Neural crest cell (in vitro differentiated cells): ENCODE measurements around the gene NOX3. TPM values are rescaled to one million over a fixed set of nuclear protein-coding genes. Genes with fewer than 3 reads are reported as not detected.

Experiments used
- DNase-seq: peaks from one replicate; pipeline ENCODE4 v3.0.0; 2021; ENCODE audit warnings: low read depth, mixed read lengths, low spot score
- H3K27ac Mint-ChIP-seq: one replicate; pipeline ENCODE4 v1.8.0; 2021; ENCODE audit warnings: mild to moderate bottlenecking, mixed read lengths; ENCODE audit not compliant: unreplicated experiment
- H3K27me3 Mint-ChIP-seq: 2 replicates; pipeline ENCODE4 v1.8.0; 2021; ENCODE audit warnings: low read depth, mild to moderate bottlenecking, mixed read lengths
- H3K36me3 Mint-ChIP-seq: 2 replicates; pipeline ENCODE4 v1.8.0; 2021; ENCODE audit warnings: low read depth, mild to moderate bottlenecking, mixed read lengths
- H3K4me1 Mint-ChIP-seq: 2 replicates; pipeline ENCODE4 v1.8.0; 2021; ENCODE audit warnings: mixed read lengths
- H3K4me3 Mint-ChIP-seq: one replicate; pipeline ENCODE4 v1.8.0; 2021; ENCODE audit warnings: mild to moderate bottlenecking, mixed read lengths
- H3K9me3 Mint-ChIP-seq: 2 replicates; pipeline ENCODE4 v1.8.0; 2021; ENCODE audit warnings: mixed read lengths
- CTCF ChIP-seq: fragments of 200-600 bp; sonication (generic); conservative IDR thresholded peaks from 2 replicates; pipeline ENCODE4 v1.5.0; 2021; ENCODE audit warnings: antibody characterized with exemption, mild to moderate bottlenecking
- total RNA-seq: library from RNA; stranded (reverse); gene quantifications from 2 replicates; pipeline ENCODE4 v1.2.1, GENCODE V29; 2021

Gene NOX3
- total RNA-seq, 1 donor from 2014 or later, result not detected

GRCh38 chr6:155497273-155497672 lies 41.6 kb upstream of the NOX3 start:
- H3K36me3 Mint-ChIP-seq, result no peaks in the 10 kb centered on the region
- H3K4me1 Mint-ChIP-seq, result no peaks in the 10 kb centered on the region
- peaks cover 4% of the 10 kb centered on the region for H3K9me3 Mint-ChIP-seq
- no peak overlapping the region for H3K4me3 Mint-ChIP-seq
- H3K27ac Mint-ChIP-seq, result no peak overlapping the region
- no peaks in the 10 kb centered on the region for H3K27me3 Mint-ChIP-seq
- DNase-seq, result no peak
- no peak for TF ChIP-seq CTCF

GRCh38 chr6:155495011-155495768 lies 39.6 kb upstream of the NOX3 start:
- peaks cover 4% of the 10 kb centered on the region for H3K9me3 Mint-ChIP-seq
- H3K4me3 Mint-ChIP-seq, result no peak overlapping the region
- H3K4me1 Mint-ChIP-seq, result no peaks in the 10 kb centered on the region
- no peak for DNase-seq
- no peak for TF ChIP-seq CTCF
- no peaks in the 10 kb centered on the region for H3K27me3 Mint-ChIP-seq
- H3K27ac Mint-ChIP-seq, result no peak overlapping the region
- no peaks in the 10 kb centered on the region for H3K36me3 Mint-ChIP-seq

GRCh38 chr6:155493694-155494143 lies 38.1 kb upstream of the NOX3 start:
- Mint-ChIP-seq H3K36me3 (no peaks in the 10 kb centered on the region), H3K4me3 (no peak overlapping the region), H3K27ac (no peak overlapping the region), H3K4me1 (no peaks in the 10 kb centered on the region), H3K27me3 (no peaks in the 10 kb centered on the region), H3K9me3 (peaks cover 4% of the 10 kb centered on the region)
- no peak for TF ChIP-seq CTCF
- DNase-seq, result no peak

GRCh38 chr6:155493026-155493693 lies 37.5 kb upstream of the NOX3 start:
- DNase-seq, result no peak
- Mint-ChIP-seq H3K9me3 (peaks cover 4% of the 10 kb centered on the region), H3K4me3 (no peak overlapping the region), H3K36me3 (no peaks in the 10 kb centered on the region), H3K27ac (no peak overlapping the region), H3K4me1 (no peaks in the 10 kb centered on the region), H3K27me3 (no peaks in the 10 kb centered on the region)
- no peak for TF ChIP-seq CTCF

GRCh38 chr6:155492061-155492735 lies 36.6 kb upstream of the NOX3 start:
- no peaks in the 10 kb centered on the region for H3K4me1 Mint-ChIP-seq
- H3K27ac Mint-ChIP-seq, result peak overlapping the region; percentile 76
- no peaks in the 10 kb centered on the region for H3K36me3 Mint-ChIP-seq
- H3K9me3 Mint-ChIP-seq, result peaks cover 4% of the 10 kb centered on the region
- H3K4me3 Mint-ChIP-seq, result no peak overlapping the region
- TF ChIP-seq CTCF, result no peak
- DNase-seq, result no peak
- H3K27me3 Mint-ChIP-seq, result no peaks in the 10 kb centered on the region
